AG04450 (cell line): ENCODE data around the gene TNNI2. TPM values are rescaled to one million over a fixed set of nuclear protein-coding genes. Genes with fewer than 3 reads are reported as not detected.

Source experiments
- CTCF ChIA-PET: fragments of 300-600, 350-600 bp; formaldehyde crosslinking; extraction: SDS; loops from one replicate; lab custom pipeline; 2022; ENCODE audit warnings: antibody characterized with exemption, inconsistent platforms; lab: Charles Lee
- POLR2A ChIA-PET: fragments of 350-600 bp; formaldehyde crosslinking; extraction: SDS; loops from one replicate; lab custom pipeline; 2021; ENCODE audit warnings: antibody characterized with exemption, inconsistent platforms; lab: Yijun Ruan, JAX
- DNase-seq: peaks from one replicate; pipeline ENCODE4 v3.0.0-alpha.2; 2011; ENCODE audit warnings: low read depth, low spot score
- H3K27ac ChIP-seq: one replicate; pipeline ENCODE4 v1.5.1; 2012; ENCODE audit warnings: low read depth, low read length, control low read depth
- H3K27me3 ChIP-seq: one replicate; pipeline ENCODE4 v1.6.0; 2012; ENCODE audit warnings: low read length; ENCODE audit not compliant: control insufficient read depth, insufficient read depth
- H3K4me3 ChIP-seq: 2 replicates; pipeline ENCODE4 v1.5.1; 2011; ENCODE audit warnings: mild to moderate bottlenecking, low read depth, low read length, control low read depth
- H3K9me3 ChIP-seq: 2 replicates; pipeline ENCODE4 v1.5.1; 2012; ENCODE audit warnings: low read length; ENCODE audit not compliant: control insufficient read depth, insufficient read depth
- CTCF ChIP-seq: IDR thresholded peaks from 2 replicates; pipeline ENCODE4 v1.5.1; 2011; ENCODE audit warnings: low read depth, low read length, control low read depth, inconsistent platforms
- polyA plus RNA-seq: library from polyadenylated mRNA; depleted of rRNA; stranded (reverse); fragments of >200 nt; gene quantifications from 2 replicates; pipeline ENCODE4 v1.2.3, GENCODE V29; 2011

Gene TNNI2
- polyA plus RNA-seq, 1 experiment, result not detected

GRCh38 chr11:1839204-1839923 is 583 bp downstream of the TNNI2 start:
- Histone ChIP-seq H3K27ac (no peak overlapping the region), H3K27me3 (peaks cover 12% of the 10 kb centered on the region), H3K9me3 (no peaks in the 10 kb centered on the region; the same call in 1 of the 2 replicates), H3K4me3 (no peak overlapping the region)
- CTCF ChIA-PET, result interaction anchor here (1.5 to 1.8 kb wide), 2 partner anchors 146 to 312 kb away, joined by 7 to 9 read pairs; no protein-coding TSS in a partner anchor
- POLR2A ChIA-PET, result no interaction called here
- DNase-seq, result no peak
- TF ChIP-seq CTCF, result no peak

GRCh38 chr11:1839924-1840779 is 1.4 kb downstream of the TNNI2 start:
- H3K27me3 ChIP-seq, result peaks cover 12% of the 10 kb centered on the region
- DNase-seq, result no peak
- H3K4me3 ChIP-seq, result no peak overlapping the region
- ChIA-PET POLR2A (no interaction called here), CTCF (interaction anchor here (1.1 to 1.8 kb wide), 2 partner anchors 146 kb away, joined by 5 to 7 read pairs; no protein-coding TSS in a partner anchor)
- no peaks in the 10 kb centered on the region; the same call in 1 of the 2 replicates for H3K9me3 ChIP-seq
- H3K27ac ChIP-seq, result no peak overlapping the region
- no peak for TF ChIP-seq CTCF

GRCh38 chr11:1840780-1841480 is 2.1 kb downstream of the TNNI2 start:
- Histone ChIP-seq H3K9me3 (no peaks in the 10 kb centered on the region; the same call in 1 of the 2 replicates), H3K27ac (no peak overlapping the region), H3K27me3 (peaks cover 12% of the 10 kb centered on the region), H3K4me3 (no peak overlapping the region)
- no peak for DNase-seq
- no peak for TF ChIP-seq CTCF
- ChIA-PET CTCF (interaction anchor here (1.0 to 1.1 kb wide), 2 partner anchors 147 to 188 kb away, joined by 3 to 5 read pairs; no protein-coding TSS in a partner anchor), POLR2A (no interaction called here)

GRCh38 chr11:1841511-1842148 is 2.8 kb downstream of the TNNI2 start:
- Histone ChIP-seq H3K27me3 (peaks cover 18% of the 10 kb centered on the region), H3K4me3 (no peak overlapping the region), H3K9me3 (no peaks in the 10 kb centered on the region; the same call in 1 of the 2 replicates), H3K27ac (no peak overlapping the region)
- POLR2A ChIA-PET, result no interaction called here
- no peak for TF ChIP-seq CTCF
- CTCF ChIA-PET, result interaction anchor here (1.0 to 1.1 kb wide), 2 partner anchors 148 to 189 kb away, joined by 3 to 5 read pairs; no protein-coding TSS in a partner anchor
- no peak for DNase-seq
